Peyer's patch (tissue), 4 donors: ENCODE results near the gene PSMD1.

ENCODE experiments used
- CTCF ChIP-seq, 6 experiments: fragments of 450-650 bp in 4 of 6; fragments of 200-600 bp in 2 of 6; sonication (generic) in 1 of 6; IDR thresholded peaks; one replicate each; pipeline ENCODE4 v1.5.1; 2017 to 2019; ENCODE audit warnings: antibody characterized with exemption in 6 of 6, mild to moderate bottlenecking in 3 of 6, moderate library complexity in 1 of 6
- POLR2A ChIP-seq, 2 donors: fragments of 450-650 bp; IDR thresholded peaks; one replicate each; pipeline ENCODE4 v1.5.1; 2017; ENCODE audit warnings: antibody characterized with exemption in 2 of 2, mild to moderate bottlenecking in 2 of 2, moderate library complexity in 2 of 2

GRCh38 chr2:231059756-231060155 is 3.1 kb downstream of the PSMD1 start:
- TF ChIP-seq CTCF (IDR thresholded peaks at IDR 0.05) (no peak), POLR2A (IDR thresholded peaks at IDR 0.05) (no peak)
